ENCODE measurements around the gene MED22. TPM values are rescaled to one million over a fixed set of nuclear protein-coding genes. Genes with fewer than 3 reads are reported as not detected.

MED22 gene
- total RNA-seq: 48.4 and 49.2 TPM in 2 replicates
- long read RNA-seq, partial matches to known transcripts: 1 of 6 reads
- long read RNA-seq, other reads (novel, unspliced or antisense): 2 of 6 reads

DNA sequence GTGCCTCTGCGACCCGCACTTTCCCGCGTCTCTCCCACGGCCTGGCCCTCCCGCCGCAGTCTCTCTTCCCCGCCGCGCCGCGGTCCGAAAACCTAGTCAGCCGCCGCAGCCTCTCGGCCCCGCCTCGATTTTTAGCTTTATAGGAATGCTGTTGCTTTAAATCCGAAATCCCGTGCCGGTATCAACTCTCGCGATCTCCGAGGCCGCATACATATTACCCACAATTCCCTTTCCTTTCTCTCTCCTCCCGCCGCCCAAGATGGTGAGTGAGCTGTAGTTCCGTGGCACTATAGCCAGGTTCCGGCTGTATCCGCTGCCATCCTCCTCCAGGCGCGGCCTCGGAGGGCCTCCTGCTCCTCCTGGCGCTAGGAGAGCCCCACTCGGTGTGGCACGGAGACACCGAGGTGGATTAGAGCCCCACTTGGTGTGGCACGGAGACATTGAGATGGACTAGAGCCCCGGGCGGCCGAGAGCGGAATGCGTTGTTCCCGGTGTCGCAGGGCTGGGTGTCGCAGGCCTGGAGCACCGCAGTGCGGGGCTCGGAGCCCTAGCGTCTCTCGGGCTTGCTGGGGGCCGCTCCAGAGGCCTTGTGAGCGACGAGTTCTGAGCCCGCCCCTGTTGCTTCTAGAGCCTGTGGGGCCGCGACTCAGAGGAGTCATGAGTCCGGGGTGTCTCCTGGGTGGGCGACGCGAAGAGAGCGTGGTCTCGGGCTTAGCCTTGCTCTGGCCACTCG, at the start of gene MED22, which contains the start of gene RPL7A:
MED22 (minus strand) TSS at position 147 of the 733 bp plus-strand sequence. CDS start 1,469 bp downstream, outside the sequence.
RPL7A (plus strand) TSS at position 234 of the 733 bp plus-strand sequence; CDS start at position 260, 26 bp downstream.
- no peaks in the 10 kb centered on the region for H3K9me3 Mint-ChIP-seq (ENCODE audit: low read depth)
- H3K27me3 Mint-ChIP-seq: no peaks in the 10 kb centered on the region
- peaks cover 24% of the 10 kb centered on the region for H3K4me1 Mint-ChIP-seq (ENCODE audit: low read depth)
- H3K27ac Mint-ChIP-seq: peak within 1 kb of the TSS; percentile 100
- H3K36me3 Mint-ChIP-seq (ENCODE audit: insufficient read depth): peaks cover 27% of the 10 kb centered on the region
- H3K4me3 Mint-ChIP-seq (ENCODE audit: low read depth): peak within 1 kb of the TSS; percentile 100
- peak; percentile 76 for DNase-seq (ENCODE audit: low spot score, unreplicated experiment)
- TF ChIP-seq CTCF (IDR thresholded peaks at IDR 0.05; ENCODE audit: unreplicated experiment): peak; percentile 25

DNA sequence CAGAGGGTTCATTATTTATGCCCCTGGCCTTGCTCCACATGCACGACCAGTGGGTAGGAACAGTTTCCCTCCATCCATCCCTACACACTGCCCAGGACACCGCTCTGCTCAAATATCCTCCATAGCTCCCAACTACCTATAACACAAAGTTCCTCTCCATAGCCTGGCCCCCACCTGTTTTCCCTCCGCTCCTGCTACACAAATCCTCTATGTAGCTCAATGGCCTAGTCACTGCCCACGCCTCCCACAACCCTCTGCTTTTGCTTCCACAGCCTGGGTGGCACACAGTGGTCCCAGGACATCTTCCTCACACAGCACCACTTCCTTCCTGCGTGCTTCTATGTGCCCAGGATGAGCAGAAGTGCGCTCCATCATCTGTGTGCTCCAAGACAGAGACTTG, 49.4 kb upstream of the MED22 start:
- H3K4me1 Mint-ChIP-seq (ENCODE audit: low read depth): no peaks in the 10 kb centered on the region
- H3K9me3 Mint-ChIP-seq (ENCODE audit: low read depth): no peaks in the 10 kb centered on the region
- no peaks in the 10 kb centered on the region for H3K36me3 Mint-ChIP-seq (ENCODE audit: insufficient read depth)
- H3K4me3 Mint-ChIP-seq (ENCODE audit: low read depth): no peak overlapping the region
- no peak for TF ChIP-seq CTCF (IDR thresholded peaks at IDR 0.05; ENCODE audit: unreplicated experiment)
- no peak for DNase-seq (ENCODE audit: low spot score, unreplicated experiment)
- H3K27me3 Mint-ChIP-seq: peaks cover 9% of the 10 kb centered on the region
- H3K27ac Mint-ChIP-seq: peak overlapping the region; percentile 47

DNA sequence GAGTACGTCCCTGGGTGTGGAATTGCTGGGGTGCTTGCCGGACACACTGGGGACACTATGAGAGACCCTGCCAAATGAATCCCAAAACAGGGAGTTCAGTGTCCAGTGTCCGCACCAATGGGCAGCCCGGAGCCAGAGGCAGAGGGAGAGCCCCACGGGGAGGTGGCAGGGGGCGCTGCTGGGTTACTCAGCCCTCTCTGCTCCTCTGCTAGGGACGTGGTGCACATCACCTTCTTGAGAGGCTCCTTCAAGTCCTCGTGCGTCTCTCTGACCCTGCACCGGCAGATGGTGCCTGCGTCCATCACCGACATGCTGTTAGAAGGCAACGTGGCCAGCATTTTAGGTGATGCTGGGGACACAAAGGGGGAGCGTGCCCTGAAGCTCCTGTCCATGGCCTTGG, 49.0 kb upstream of the MED22 start:
- Mint-ChIP-seq H3K4me3 (ENCODE audit: low read depth) (no peak overlapping the region), H3K9me3 (ENCODE audit: low read depth) (no peaks in the 10 kb centered on the region), H3K36me3 (ENCODE audit: insufficient read depth) (no peaks in the 10 kb centered on the region), H3K27me3 (peaks cover 9% of the 10 kb centered on the region), H3K4me1 (ENCODE audit: low read depth) (no peaks in the 10 kb centered on the region), H3K27ac (no peak overlapping the region)
- DNase-seq (ENCODE audit: low spot score, unreplicated experiment): no peak
- peak; percentile 46 for TF ChIP-seq CTCF (IDR thresholded peaks at IDR 0.05; ENCODE audit: unreplicated experiment)

DNA sequence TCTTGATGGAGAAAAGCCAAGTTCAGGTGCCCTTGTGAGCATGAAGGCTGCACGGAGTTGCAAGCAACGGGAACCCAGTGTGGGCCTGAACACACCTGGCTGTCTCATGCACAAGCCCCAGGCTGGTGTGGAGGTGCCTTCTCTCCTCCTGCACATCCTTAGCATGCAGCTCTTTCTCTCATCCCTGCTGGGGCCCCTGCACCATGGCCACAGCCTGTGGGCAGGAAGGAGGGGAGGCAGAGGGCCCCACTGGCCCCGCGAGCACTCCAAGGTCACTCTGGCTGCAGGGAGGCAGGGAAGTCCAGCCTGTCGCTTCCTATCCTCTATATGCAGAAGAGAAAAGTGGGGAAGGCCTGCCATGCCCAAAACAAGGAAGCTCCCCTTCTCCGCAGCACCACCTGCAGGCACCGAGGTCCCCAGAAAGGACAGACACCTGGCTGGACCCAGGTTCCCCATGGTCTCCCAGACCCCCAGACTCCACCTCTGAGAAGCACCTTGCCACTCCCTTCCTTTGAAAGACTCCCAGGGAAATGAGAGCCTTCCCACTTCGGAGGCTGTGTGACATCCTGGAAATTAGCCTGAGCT, 46.8 kb upstream of the MED22 start:
- Mint-ChIP-seq H3K27me3 (peaks cover 9% of the 10 kb centered on the region), H3K9me3 (ENCODE audit: low read depth) (no peaks in the 10 kb centered on the region)
- DNase-seq (ENCODE audit: low spot score, unreplicated experiment): no peak

More for the DNA sequence above, 46.8 kb upstream of the MED22 start:
- no peak for TF ChIP-seq CTCF (IDR thresholded peaks at IDR 0.05; ENCODE audit: unreplicated experiment)
- Mint-ChIP-seq H3K36me3 (ENCODE audit: insufficient read depth) (no peaks in the 10 kb centered on the region), H3K27ac (no peak overlapping the region), H3K4me3 (ENCODE audit: low read depth) (no peak overlapping the region), H3K4me1 (ENCODE audit: low read depth) (peaks cover 3% of the 10 kb centered on the region)

All from progenitor cell of endocrine pancreas (in vitro differentiated cells).